ENCODE results near the gene NMRK1. TPM values are rescaled to one million over a fixed set of nuclear protein-coding genes. Genes with fewer than 3 reads are reported as not detected.

Gene NMRK1
- total and polyA plus RNA-seq, 2 experiments from 2014 or later, result 6.2 to 15.8 TPM

DNA sequence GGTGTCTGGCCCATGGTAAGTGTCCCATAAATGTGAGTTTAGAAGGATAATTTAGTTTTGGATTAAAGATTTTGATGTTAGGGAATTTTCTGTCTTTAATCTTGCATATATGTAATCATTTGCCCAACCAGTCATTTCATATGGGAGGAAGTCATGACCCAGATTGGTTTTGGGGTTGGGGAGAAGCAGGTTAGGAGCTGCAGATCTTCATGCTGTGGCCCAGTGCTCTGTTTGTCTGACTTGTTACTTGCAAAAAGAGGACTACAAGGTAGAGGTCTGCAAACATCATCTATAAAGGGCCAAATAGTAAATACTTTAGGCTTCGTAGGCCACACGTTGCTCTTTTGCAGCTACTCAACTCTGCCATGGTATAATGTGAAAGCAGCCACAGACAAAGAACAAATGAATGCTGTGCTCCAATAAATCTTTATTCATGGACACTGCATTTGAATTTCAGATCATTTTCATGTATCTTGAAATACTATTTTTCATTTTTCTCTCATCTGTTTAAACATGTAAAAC is 17.1 kb upstream of the NMRK1 start:
- H3K27ac Mint-ChIP-seq, result no peak overlapping the region
- no peaks in the 10 kb centered on the region for H3K9me2 ChIP-seq (ENCODE audit: insufficient read depth)
- H2AFZ ChIP-seq, result no peak overlapping the region
- peaks cover 4% of the 10 kb centered on the region for H3K79me2 ChIP-seq (replicated peaks; ENCODE audit: insufficient read depth)
- DNase-seq (ENCODE audit: low spot score) (no peak), ATAC-seq (no peak)
- no peak overlapping the region for H3K27ac ChIP-seq (ENCODE audit: low read depth)
- H3K27me3 Mint-ChIP-seq (ENCODE audit: insufficient read depth, low read depth, poor library complexity), result peaks cover 5% of the 10 kb centered on the region
- no peaks in the 10 kb centered on the region for H3K4me1 ChIP-seq (ENCODE audit: insufficient read depth)
- H3K27me3 ChIP-seq (ENCODE audit: insufficient read depth), result no peaks in the 10 kb centered on the region
- H3F3A ChIP-seq (replicated peaks; ENCODE audit: low read depth), result no peaks in the 10 kb centered on the region
- no peak overlapping the region for H3K4me3 ChIP-seq
- TF ChIP-seq NANOG (IDR thresholded peaks at IDR 0.05; ENCODE audit: borderline replicate concordance), result no peak
- no peak for TF ChIP-seq JUNB (IDR thresholded peaks at IDR 0.05; ENCODE audit: unreplicated experiment)
- TF ChIP-seq, protein P1, sequence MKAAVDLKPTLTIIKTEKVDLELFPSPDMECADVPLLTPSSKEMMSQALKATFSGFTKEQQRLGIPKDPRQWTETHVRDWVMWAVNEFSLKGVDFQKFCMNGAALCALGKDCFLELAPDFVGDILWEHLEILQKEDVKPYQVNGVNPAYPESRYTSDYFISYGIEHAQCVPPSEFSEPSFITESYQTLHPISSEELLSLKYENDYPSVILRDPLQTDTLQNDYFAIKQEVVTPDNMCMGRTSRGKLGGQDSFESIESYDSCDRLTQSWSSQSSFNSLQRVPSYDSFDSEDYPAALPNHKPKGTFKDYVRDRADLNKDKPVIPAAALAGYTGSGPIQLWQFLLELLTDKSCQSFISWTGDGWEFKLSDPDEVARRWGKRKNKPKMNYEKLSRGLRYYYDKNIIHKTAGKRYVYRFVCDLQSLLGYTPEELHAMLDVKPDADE (IDR thresholded peaks at IDR 0.05), result no peak
- TF ChIP-seq, protein P2, sequence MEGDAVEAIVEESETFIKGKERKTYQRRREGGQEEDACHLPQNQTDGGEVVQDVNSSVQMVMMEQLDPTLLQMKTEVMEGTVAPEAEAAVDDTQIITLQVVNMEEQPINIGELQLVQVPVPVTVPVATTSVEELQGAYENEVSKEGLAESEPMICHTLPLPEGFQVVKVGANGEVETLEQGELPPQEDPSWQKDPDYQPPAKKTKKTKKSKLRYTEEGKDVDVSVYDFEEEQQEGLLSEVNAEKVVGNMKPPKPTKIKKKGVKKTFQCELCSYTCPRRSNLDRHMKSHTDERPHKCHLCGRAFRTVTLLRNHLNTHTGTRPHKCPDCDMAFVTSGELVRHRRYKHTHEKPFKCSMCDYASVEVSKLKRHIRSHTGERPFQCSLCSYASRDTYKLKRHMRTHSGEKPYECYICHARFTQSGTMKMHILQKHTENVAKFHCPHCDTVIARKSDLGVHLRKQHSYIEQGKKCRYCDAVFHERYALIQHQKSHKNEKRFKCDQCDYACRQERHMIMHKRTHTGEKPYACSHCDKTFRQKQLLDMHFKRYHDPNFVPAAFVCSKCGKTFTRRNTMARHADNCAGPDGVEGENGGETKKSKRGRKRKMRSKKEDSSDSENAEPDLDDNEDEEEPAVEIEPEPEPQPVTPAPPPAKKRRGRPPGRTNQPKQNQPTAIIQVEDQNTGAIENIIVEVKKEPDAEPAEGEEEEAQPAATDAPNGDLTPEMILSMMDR (conservative IDR thresholded peaks at IDR 0.05; ENCODE audit: low read depth in 2 of 2), result no peak
- TF ChIP-seq, protein P3, sequence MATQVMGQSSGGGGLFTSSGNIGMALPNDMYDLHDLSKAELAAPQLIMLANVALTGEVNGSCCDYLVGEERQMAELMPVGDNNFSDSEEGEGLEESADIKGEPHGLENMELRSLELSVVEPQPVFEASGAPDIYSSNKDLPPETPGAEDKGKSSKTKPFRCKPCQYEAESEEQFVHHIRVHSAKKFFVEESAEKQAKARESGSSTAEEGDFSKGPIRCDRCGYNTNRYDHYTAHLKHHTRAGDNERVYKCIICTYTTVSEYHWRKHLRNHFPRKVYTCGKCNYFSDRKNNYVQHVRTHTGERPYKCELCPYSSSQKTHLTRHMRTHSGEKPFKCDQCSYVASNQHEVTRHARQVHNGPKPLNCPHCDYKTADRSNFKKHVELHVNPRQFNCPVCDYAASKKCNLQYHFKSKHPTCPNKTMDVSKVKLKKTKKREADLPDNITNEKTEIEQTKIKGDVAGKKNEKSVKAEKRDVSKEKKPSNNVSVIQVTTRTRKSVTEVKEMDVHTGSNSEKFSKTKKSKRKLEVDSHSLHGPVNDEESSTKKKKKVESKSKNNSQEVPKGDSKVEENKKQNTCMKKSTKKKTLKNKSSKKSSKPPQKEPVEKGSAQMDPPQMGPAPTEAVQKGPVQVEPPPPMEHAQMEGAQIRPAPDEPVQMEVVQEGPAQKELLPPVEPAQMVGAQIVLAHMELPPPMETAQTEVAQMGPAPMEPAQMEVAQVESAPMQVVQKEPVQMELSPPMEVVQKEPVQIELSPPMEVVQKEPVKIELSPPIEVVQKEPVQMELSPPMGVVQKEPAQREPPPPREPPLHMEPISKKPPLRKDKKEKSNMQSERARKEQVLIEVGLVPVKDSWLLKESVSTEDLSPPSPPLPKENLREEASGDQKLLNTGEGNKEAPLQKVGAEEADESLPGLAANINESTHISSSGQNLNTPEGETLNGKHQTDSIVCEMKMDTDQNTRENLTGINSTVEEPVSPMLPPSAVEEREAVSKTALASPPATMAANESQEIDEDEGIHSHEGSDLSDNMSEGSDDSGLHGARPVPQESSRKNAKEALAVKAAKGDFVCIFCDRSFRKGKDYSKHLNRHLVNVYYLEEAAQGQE (IDR thresholded peaks at IDR 0.05; ENCODE audit: unreplicated experiment), result no peak
- TF ChIP-seq, protein P4, sequence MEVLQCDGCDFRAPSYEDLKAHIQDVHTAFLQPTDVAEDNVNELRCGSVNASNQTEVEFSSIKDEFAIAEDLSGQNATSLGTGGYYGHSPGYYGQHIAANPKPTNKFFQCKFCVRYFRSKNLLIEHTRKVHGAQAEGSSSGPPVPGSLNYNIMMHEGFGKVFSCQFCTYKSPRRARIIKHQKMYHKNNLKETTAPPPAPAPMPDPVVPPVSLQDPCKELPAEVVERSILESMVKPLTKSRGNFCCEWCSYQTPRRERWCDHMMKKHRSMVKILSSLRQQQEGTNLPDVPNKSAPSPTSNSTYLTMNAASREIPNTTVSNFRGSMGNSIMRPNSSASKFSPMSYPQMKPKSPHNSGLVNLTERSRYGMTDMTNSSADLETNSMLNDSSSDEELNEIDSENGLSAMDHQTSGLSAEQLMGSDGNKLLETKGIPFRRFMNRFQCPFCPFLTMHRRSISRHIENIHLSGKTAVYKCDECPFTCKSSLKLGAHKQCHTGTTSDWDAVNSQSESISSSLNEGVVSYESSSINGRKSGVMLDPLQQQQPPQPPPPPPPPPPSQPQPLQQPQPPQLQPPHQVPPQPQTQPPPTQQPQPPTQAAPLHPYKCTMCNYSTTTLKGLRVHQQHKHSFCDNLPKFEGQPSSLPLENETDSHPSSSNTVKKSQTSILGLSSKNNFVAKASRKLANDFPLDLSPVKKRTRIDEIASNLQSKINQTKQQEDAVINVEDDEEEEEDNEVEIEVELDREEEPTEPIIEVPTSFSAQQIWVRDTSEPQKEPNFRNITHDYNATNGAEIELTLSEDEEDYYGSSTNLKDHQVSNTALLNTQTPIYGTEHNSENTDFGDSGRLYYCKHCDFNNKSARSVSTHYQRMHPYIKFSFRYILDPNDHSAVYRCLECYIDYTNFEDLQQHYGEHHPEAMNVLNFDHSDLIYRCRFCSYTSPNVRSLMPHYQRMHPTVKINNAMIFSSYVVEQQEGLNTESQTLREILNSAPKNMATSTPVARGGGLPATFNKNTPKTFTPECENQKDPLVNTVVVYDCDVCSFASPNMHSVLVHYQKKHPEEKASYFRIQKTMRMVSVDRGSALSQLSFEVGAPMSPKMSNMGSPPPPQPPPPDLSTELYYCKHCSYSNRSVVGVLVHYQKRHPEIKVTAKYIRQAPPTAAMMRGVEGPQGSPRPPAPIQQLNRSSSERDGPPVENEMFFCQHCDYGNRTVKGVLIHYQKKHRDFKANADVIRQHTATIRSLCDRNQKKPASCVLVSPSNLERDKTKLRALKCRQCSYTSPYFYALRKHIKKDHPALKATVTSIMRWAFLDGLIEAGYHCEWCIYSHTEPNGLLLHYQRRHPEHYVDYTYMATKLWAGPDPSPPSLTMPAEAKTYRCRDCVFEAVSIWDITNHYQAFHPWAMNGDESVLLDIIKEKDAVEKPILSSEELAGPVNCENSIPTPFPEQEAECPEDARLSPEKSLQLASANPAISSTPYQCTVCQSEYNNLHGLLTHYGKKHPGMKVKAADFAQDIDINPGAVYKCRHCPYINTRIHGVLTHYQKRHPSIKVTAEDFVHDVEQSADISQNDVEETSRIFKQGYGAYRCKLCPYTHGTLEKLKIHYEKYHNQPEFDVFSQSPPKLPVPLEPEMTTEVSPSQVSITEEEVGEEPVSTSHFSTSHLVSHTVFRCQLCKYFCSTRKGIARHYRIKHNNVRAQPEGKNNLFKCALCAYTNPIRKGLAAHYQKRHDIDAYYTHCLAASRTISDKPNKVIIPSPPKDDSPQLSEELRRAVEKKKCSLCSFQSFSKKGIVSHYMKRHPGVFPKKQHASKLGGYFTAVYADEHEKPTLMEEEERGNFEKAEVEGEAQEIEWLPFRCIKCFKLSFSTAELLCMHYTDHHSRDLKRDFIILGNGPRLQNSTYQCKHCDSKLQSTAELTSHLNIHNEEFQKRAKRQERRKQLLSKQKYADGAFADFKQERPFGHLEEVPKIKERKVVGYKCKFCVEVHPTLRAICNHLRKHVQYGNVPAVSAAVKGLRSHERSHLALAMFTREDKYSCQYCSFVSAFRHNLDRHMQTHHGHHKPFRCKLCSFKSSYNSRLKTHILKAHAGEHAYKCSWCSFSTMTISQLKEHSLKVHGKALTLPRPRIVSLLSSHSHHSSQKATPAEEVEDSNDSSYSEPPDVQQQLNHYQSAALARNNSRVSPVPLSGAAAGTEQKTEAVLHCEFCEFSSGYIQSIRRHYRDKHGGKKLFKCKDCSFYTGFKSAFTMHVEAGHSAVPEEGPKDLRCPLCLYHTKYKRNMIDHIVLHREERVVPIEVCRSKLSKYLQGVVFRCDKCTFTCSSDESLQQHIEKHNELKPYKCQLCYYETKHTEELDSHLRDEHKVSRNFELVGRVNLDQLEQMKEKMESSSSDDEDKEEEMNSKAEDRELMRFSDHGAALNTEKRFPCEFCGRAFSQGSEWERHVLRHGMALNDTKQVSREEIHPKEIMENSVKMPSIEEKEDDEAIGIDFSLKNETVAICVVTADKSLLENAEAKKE (CRISPR knock-in tag; IDR thresholded peaks at IDR 0.05), result no peak
- no peak for TF ChIP-seq ZNF114 (CRISPR knock-in tag; IDR thresholded peaks at IDR 0.05)
- no peak for TF ChIP-seq STAT1 (IDR thresholded peaks at IDR 0.05; ENCODE audit: unreplicated experiment)
- no peak for TF ChIP-seq ZNF331 (CRISPR knock-in tag; IDR thresholded peaks at IDR 0.05; ENCODE audit: low read depth)
- no peak for TF ChIP-seq CREB1 (CRISPR knock-in tag; IDR thresholded peaks at IDR 0.05; ENCODE audit: low read depth)
- TF ChIP-seq EZH2 (IDR thresholded peaks at IDR 0.05; ENCODE audit: low read depth, unreplicated experiment), result no peak
- no peak for TF ChIP-seq EZH2phosphoT487 (IDR thresholded peaks at IDR 0.05; ENCODE audit: unreplicated experiment)
- no peak for TF ChIP-seq POLR2AphosphoS5 (IDR thresholded peaks at IDR 0.05; ENCODE audit: low read depth)
- H3K4me3 Mint-ChIP-seq, result no peak overlapping the region
- no peaks in the 10 kb centered on the region for H3K36me3 Mint-ChIP-seq (ENCODE audit: low read depth)
- H4K20me1 ChIP-seq (replicated peaks; ENCODE audit: insufficient read depth), result 0 out of 2 replicates have a peak, but pooled peaks cover 3% of the 10 kb centered on the region
- H3K4me1 Mint-ChIP-seq, result peaks cover 4% of the 10 kb centered on the region; the same call in 1 of the 3 replicates
- H3K4me2 ChIP-seq, result no peak overlapping the region
- no peaks in the 10 kb centered on the region for H3K9me3 Mint-ChIP-seq
- H3K36me3 ChIP-seq (ENCODE audit: insufficient read depth), result no peaks in the 10 kb centered on the region
